K562 (cell line): ENCODE data around the gene NPDC1.

Experiments
- NFYB ChIP-seq: IDR thresholded peaks from 2 replicates; pipeline ENCODE4 v1.6.1; 2011; ENCODE audit warnings: mild to moderate bottlenecking, moderate library complexity; ENCODE audit not compliant: insufficient read length; ENCODE audit errors: extremely low read depth
- USF2 ChIP-seq: sonication (generic); formaldehyde crosslinking; IDR thresholded peaks from 2 replicates; pipeline ENCODE4 v1.5.0; 2020; ENCODE audit warnings: missing genetic modification reagents

- TF ChIP-seq NFYB (no peak), USF2 (CRISPR knock-in tag) (0 out of 2 replicates have a peak, but pooled peaks have one; percentile 4)
Observed at GRCh38 chr9:137037035-137037434, 8.9 kb downstream of the NPDC1 start.
